ENCODE results near the gene SH3GL1. TPM values are rescaled to one million over a fixed set of nuclear protein-coding genes. Genes with fewer than 3 reads are reported as not detected.

SH3GL1 gene
- total and polyA plus RNA-seq, 4 experiments from 2014 or later = 19.7 to 45.6 (median 34.1) TPM

- no peak overlapping the region for H3K27ac Mint-ChIP-seq
- peaks cover 6 to 19% (median 10%) of the 10 kb centered on the region in 4 donors for H3K4me1 Mint-ChIP-seq
- H3K36me3 Mint-ChIP-seq = peaks cover 4 to 16% of the 10 kb centered on the region in 2 donors
- H3K9me3 Mint-ChIP-seq = no peaks in the 10 kb centered on the region
- no peaks in the 10 kb centered on the region for H3K27me3 ChIP-seq (ENCODE audit: insufficient read depth, low read length)
- H3K27me3 Mint-ChIP-seq = no peaks in the 10 kb centered on the region
- H3K4me1 ChIP-seq (ENCODE audit: insufficient read depth, low read length) = peaks cover 8% of the 10 kb centered on the region
- DNase-seq = no peak
- no peak overlapping the region for H3K4me3 Mint-ChIP-seq
- no peaks in the 10 kb centered on the region for H3K9me3 ChIP-seq (ENCODE audit: control insufficient read depth in 1 of 2, low read length in 2 of 2)
- H3K27ac ChIP-seq (ENCODE audit: low read depth, low read length) = no peak overlapping the region
- H3K36me3 ChIP-seq (ENCODE audit: insufficient read depth, low read length) = no peaks in the 10 kb centered on the region
- intact Hi-C loops (cut with micrococcal nuclease) = no loop called here
- POLR2A ChIA-PET (ENCODE audit: partially characterized antibody) = no interaction called here
- CTCF ChIA-PET (ENCODE audit: partially characterized antibody) = no interaction called here
- no peak overlapping the region for H3K4me3 ChIP-seq (ENCODE audit: low read length in 2 of 2)
Observed at GRCh38 chr19:4347521-4347920, 52.8 kb downstream of the SH3GL1 start.

GRCh38 chr19:4346020-4346383, 54.3 kb downstream of the SH3GL1 start:
- intact Hi-C loops (cut with micrococcal nuclease) = no loop called here
- CTCF ChIA-PET (ENCODE audit: partially characterized antibody) = no interaction called here
- H3K27ac Mint-ChIP-seq = peak overlapping the region in 2 of 7 donors; percentile 42 to 49

GRCh38 chr19:4345342-4346019, 54.9 kb downstream of the SH3GL1 start:
- Histone ChIP-seq H3K4me3 (ENCODE audit: low read length in 2 of 2) (no peak overlapping the region), H3K27me3 (ENCODE audit: insufficient read depth, low read length) (no peaks in the 10 kb centered on the region), H3K36me3 (ENCODE audit: insufficient read depth, low read length) (no peaks in the 10 kb centered on the region), H3K27ac (ENCODE audit: low read depth, low read length) (no peak overlapping the region), H3K4me1 (ENCODE audit: insufficient read depth, low read length) (peaks cover 15% of the 10 kb centered on the region), H3K9me3 (ENCODE audit: control insufficient read depth in 1 of 2, low read length in 2 of 2) (no peaks in the 10 kb centered on the region)
- ChIA-PET POLR2A (ENCODE audit: partially characterized antibody) (no interaction called here), CTCF (ENCODE audit: partially characterized antibody) (interaction anchor here (0.7 kb wide), 1 partner anchor 75 kb away, joined by 5 read pairs; no protein-coding TSS in a partner anchor)
- Mint-ChIP-seq H3K27me3 (no peaks in the 10 kb centered on the region), H3K36me3 (peaks cover 4 to 16% of the 10 kb centered on the region in 2 donors), H3K4me3 (peak overlapping the region; percentile 35 to 82 (median 62)), H3K9me3 (no peaks in the 10 kb centered on the region), H3K27ac (peak overlapping the region in 3 of 7 donors; percentile 27 to 42 (median 38)), H3K4me1 (peaks cover 6 to 25% (median 15%) of the 10 kb centered on the region in 4 donors)
- no peak for DNase-seq
- intact Hi-C loops (cut with micrococcal nuclease) = no loop called here

More at GRCh38 chr19:4346020-4346383, 54.3 kb downstream of the SH3GL1 start:
- H3K9me3 Mint-ChIP-seq = no peaks in the 10 kb centered on the region
- H3K27ac ChIP-seq (ENCODE audit: low read depth, low read length) = no peak overlapping the region
- H3K4me1 ChIP-seq (ENCODE audit: insufficient read depth, low read length) = peaks cover 15% of the 10 kb centered on the region
- no peaks in the 10 kb centered on the region for H3K36me3 ChIP-seq (ENCODE audit: insufficient read depth, low read length)
- no peaks in the 10 kb centered on the region for H3K27me3 ChIP-seq (ENCODE audit: insufficient read depth, low read length)
- peaks cover 6 to 25% (median 15%) of the 10 kb centered on the region in 4 donors for H3K4me1 Mint-ChIP-seq
- no peaks in the 10 kb centered on the region for H3K27me3 Mint-ChIP-seq
- peaks cover 4 to 16% of the 10 kb centered on the region in 2 donors for H3K36me3 Mint-ChIP-seq
- POLR2A ChIA-PET (ENCODE audit: partially characterized antibody) = no interaction called here
- H3K9me3 ChIP-seq (ENCODE audit: control insufficient read depth in 1 of 2, low read length in 2 of 2) = no peaks in the 10 kb centered on the region
- DNase-seq = no peak
- H3K4me3 Mint-ChIP-seq = peak overlapping the region in 3 of 8 donors; percentile 32 to 50 (median 35)
- no peak overlapping the region for H3K4me3 ChIP-seq (ENCODE audit: low read length in 2 of 2)

GRCh38 chr19:4343370-4344307, 56.7 kb downstream of the SH3GL1 start, which contains the start of gene MPND:
MPND (plus strand) TSS chr19:4343562; CDS start chr19:4343594, 32 bp downstream.
- H3K9me3 Mint-ChIP-seq = no peaks in the 10 kb centered on the region
- Histone ChIP-seq H3K27ac (ENCODE audit: low read depth, low read length) (peak within 1 kb of the TSS; percentile 79), H3K27me3 (ENCODE audit: insufficient read depth, low read length) (no peaks in the 10 kb centered on the region), H3K4me1 (ENCODE audit: insufficient read depth, low read length) (peaks cover 20% of the 10 kb centered on the region), H3K36me3 (ENCODE audit: insufficient read depth, low read length) (no peaks in the 10 kb centered on the region), H3K9me3 (ENCODE audit: control insufficient read depth in 1 of 2, low read length in 2 of 2) (no peaks in the 10 kb centered on the region), H3K4me3 (ENCODE audit: low read length in 2 of 2) (peak within 1 kb of the TSS; percentile 91 to 98)
- no peaks in the 10 kb centered on the region for H3K27me3 Mint-ChIP-seq
- intact Hi-C loops (cut with micrococcal nuclease) = loop anchor here (1.0 to 5.0 kb wide), 5 partner anchors 15 to 161 kb away; partner anchors contain the start of genes ANKRD24, FSD1, SH3GL1 and SIRT6
- ChIA-PET CTCF (ENCODE audit: partially characterized antibody) (interaction anchor here (0.7 to 3.5 kb wide), 6 partner anchors 9 to 97 kb away, joined by 3 to 36 read pairs (median 6); partner anchors contain the start of genes CHAF1A and YJU2), POLR2A (ENCODE audit: partially characterized antibody) (interaction anchor here (0.5 to 4.5 kb wide), 27 partner anchors 9 to 717 kb away, joined by 3 to 42 read pairs (median 4); partner anchors contain the start of genes CHAF1A, EEF2, HDGFL2 and MRPL54)
- peaks cover 4 to 16% of the 10 kb centered on the region in 2 donors for H3K36me3 Mint-ChIP-seq
- peak; percentile 89 to 95 (median 91) for DNase-seq
- peaks cover 11 to 34% (median 21%) of the 10 kb centered on the region in 4 donors for H3K4me1 Mint-ChIP-seq
- H3K27ac Mint-ChIP-seq = peak within 1 kb of the TSS; percentile 88 to 97 (median 95)
- H3K4me3 Mint-ChIP-seq = peak within 1 kb of the TSS; percentile 81 to 93 (median 91)

- Mint-ChIP-seq H3K4me1 (peaks cover 17 to 42% (median 28%) of the 10 kb centered on the region in 4 donors), H3K4me3 (peak overlapping the region; percentile 81 to 93 (median 91)), H3K36me3 (peaks cover 4 to 16% of the 10 kb centered on the region in 2 donors), H3K27me3 (no peaks in the 10 kb centered on the region), H3K27ac (peak overlapping the region; percentile 88 to 97 (median 95)), H3K9me3 (no peaks in the 10 kb centered on the region)
- Histone ChIP-seq H3K36me3 (ENCODE audit: insufficient read depth, low read length) (no peaks in the 10 kb centered on the region), H3K9me3 (ENCODE audit: control insufficient read depth in 1 of 2, low read length in 2 of 2) (no peaks in the 10 kb centered on the region), H3K4me1 (ENCODE audit: insufficient read depth, low read length) (peaks cover 28% of the 10 kb centered on the region), H3K4me3 (ENCODE audit: low read length in 2 of 2) (peak overlapping the region; percentile 91 to 98), H3K27me3 (ENCODE audit: insufficient read depth, low read length) (no peaks in the 10 kb centered on the region), H3K27ac (ENCODE audit: low read depth, low read length) (peak overlapping the region; percentile 79)
- DNase-seq = peak; percentile 94 to 98 (median 97)
- ChIA-PET POLR2A (ENCODE audit: partially characterized antibody) (interaction anchor here (0.5 to 4.5 kb wide), 26 partner anchors 9 to 716 kb away, joined by 3 to 42 read pairs (median 4); partner anchors contain the start of genes CHAF1A, EEF2, HDGFL2 and MRPL54), CTCF (ENCODE audit: partially characterized antibody) (interaction anchor here (0.7 to 3.5 kb wide), 6 partner anchors 10 to 96 kb away, joined by 3 to 36 read pairs (median 6); partner anchors contain the start of genes CHAF1A and YJU2)
- intact Hi-C loops (cut with micrococcal nuclease) = loop anchor here (1.0 to 5.0 kb wide), 7 partner anchors 14 to 160 kb away; partner anchors contain the start of genes ANKRD24, FSD1, SH3GL1 and SIRT6
Observed at GRCh38 chr19:4342615-4343369, 57.6 kb downstream of the SH3GL1 start.

- CTCF ChIA-PET (ENCODE audit: partially characterized antibody) = interaction anchor here (1.1 to 3.5 kb wide), 4 partner anchors 10 to 60 kb away, joined by 3 to 36 read pairs (median 10); partner anchors contain the start of gene CHAF1A
Observed at GRCh38 chr19:4342314-4342614, 58.1 kb downstream of the SH3GL1 start.

More at GRCh38 chr19:4342314-4342614, 58.1 kb downstream of the SH3GL1 start:
- peak overlapping the region; percentile 59 for H3K27ac ChIP-seq (ENCODE audit: low read depth, low read length)
- no peak for DNase-seq
- no peaks in the 10 kb centered on the region for H3K9me3 Mint-ChIP-seq
- H3K27ac Mint-ChIP-seq = peak overlapping the region; percentile 88 to 97 (median 95)
- H3K4me3 ChIP-seq (ENCODE audit: low read length in 2 of 2) = peak overlapping the region; percentile 68 to 98
- H3K36me3 ChIP-seq (ENCODE audit: insufficient read depth, low read length) = no peaks in the 10 kb centered on the region
- intact Hi-C loops (cut with micrococcal nuclease) = loop anchor here (1.0 to 5.0 kb wide), 4 partner anchors 27 to 160 kb away; partner anchors contain the start of genes ANKRD24, FSD1, SIRT6 and TMIGD2
- no peaks in the 10 kb centered on the region for H3K27me3 Mint-ChIP-seq
- no peaks in the 10 kb centered on the region for H3K9me3 ChIP-seq (ENCODE audit: control insufficient read depth in 1 of 2, low read length in 2 of 2)
- H3K4me1 ChIP-seq (ENCODE audit: insufficient read depth, low read length) = peaks cover 28% of the 10 kb centered on the region
- H3K27me3 ChIP-seq (ENCODE audit: insufficient read depth, low read length) = no peaks in the 10 kb centered on the region
- peak overlapping the region; percentile 81 to 93 (median 91) for H3K4me3 Mint-ChIP-seq
- POLR2A ChIA-PET (ENCODE audit: partially characterized antibody) = interaction anchor here (0.8 to 4.5 kb wide), 16 partner anchors 8 to 580 kb away, joined by 3 to 42 read pairs (median 7); partner anchors contain the start of genes CHAF1A, EEF2, HDGFL2 and MRPL54
- H3K36me3 Mint-ChIP-seq = peaks cover 4 to 12% of the 10 kb centered on the region in 2 donors
- H3K4me1 Mint-ChIP-seq = peaks cover 17 to 44% (median 30%) of the 10 kb centered on the region in 4 donors
